Fibroblast of skin of left quadriceps (primary cell): ENCODE data around the gene DLG2.
"Not testable (repeated sequence)": the region's sequence is repeated elsewhere in the genome, so short reads cannot be mapped to it uniquely, and the experiment has no call there.

Source experiments
- DNase-seq, 2 experiments: peaks; one replicate each; pipeline ENCODE4 v3.0.0-alpha.2; 2013; ENCODE audit warnings: low read depth in 2 of 2

Gene DLG2

DNA sequence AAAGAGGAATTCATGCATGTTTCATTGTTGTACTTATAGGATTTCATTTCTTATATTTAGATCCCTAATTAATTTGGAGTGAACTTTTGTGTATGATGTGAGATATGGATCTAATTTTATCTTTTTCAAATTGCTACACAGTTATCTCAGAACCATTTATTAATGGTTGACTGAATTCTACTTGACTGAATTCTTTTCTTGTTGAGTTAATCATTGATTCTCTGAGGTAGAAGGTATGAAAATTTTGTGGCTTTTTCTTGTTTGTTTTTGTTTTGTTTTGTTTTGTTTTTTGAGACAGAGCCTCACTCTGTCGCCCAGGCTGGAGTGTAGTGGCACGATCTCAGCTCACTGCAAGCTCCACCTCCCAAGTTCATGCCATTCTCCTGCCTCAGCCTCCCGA is 286.3 kb downstream of the DLG2 start:
- DNase-seq = not testable (repeated sequence)

DNA sequence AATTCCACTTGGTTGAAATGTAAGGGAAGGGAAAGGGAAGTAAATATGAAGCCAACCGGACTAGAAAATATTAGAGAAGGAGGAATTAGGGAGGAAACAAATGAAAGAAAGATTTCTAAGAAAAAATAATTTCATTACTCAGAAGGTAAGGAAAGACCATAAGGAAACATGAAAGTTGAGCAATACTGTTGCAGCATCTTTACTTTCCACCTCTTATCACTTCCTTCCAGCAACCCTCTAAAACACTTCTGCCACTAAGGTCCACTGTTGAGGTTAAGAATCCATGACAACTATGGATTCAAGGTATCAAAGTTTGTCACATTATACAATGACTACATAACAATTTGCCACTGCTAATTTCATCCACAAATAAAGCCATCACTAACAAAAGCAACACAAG is 308.6 kb downstream of the DLG2 start:
- DNase-seq = no peak

DNA sequence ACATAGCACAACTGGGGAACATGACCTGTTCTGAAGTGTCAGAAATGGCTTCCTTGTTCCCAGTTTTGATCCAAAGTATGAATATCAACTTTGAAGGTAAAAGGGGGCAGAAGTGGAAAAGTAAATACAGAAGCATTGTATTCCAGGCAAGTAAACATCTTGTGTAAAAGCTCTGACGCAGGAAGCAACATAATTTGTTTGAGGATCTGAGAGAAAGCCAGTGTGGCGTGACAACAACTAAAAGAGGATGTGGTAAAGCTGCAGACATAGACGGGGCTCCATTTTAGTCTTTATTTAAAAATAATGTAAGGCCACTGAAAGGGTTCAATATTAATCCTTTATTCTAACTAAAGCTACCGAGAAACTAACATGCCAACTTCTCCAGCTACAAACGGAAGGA is 310.2 kb downstream of the DLG2 start:
- DNase-seq = no peak

DNA sequence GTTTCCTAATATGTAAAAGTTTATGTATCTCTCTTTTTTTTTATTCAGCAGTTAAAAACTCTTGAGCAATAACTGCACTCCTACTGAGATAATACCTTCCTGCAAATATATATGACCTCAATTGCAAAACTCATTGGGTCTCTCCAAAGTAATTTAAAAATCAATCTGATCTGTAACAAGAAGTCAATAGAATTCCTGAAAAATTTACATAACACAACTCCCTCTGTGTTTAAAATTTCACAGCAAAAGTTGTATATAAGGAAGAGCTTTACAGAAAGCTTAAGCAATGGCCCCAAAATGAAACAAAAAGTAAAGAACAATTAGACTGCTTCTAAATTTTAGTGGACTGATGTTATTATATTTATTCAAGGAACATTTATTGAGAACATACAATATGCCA is 313.4 kb downstream of the DLG2 start:
- DNase-seq = no peak

DNA sequence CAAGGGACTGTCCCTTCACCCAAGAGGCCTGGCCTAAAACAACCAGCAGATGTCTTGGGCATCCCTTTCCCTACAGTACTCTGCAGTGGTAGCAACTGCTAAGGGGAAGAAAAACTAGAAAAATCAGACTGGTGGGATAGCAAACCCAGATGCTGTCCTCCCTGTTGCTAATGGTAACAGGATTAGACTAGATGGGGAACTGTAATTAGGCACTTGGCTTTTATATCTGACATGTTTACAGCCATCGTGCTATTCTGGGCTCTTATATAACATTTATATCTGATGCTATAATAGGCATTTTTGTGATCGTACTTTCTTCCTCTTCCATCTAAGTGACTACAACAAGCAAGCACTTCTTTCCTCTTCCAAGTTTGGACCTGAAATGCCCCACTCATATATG is 316.7 kb downstream of the DLG2 start:
- no peak for DNase-seq

DNA sequence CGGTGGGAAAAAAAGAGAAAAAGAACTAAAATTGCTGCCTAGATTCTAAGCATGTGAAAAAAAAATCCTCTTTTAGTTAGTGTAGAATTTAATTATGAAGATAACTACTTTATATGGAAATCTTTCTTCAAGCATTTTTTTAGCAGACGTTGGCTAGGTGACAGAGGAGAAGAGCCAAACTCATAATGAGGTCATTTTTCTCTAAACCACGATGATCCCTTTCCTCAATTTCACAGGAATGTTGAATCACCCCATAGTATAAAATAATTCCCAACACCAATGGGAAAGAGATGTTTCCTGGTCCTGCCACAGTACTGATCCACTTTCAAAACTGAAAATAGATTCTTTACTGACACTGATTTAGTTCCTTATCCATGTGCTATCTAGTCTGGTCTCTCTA is 319.8 kb downstream of the DLG2 start:
- DNase-seq = peak; percentile 53 to 59

DNA sequence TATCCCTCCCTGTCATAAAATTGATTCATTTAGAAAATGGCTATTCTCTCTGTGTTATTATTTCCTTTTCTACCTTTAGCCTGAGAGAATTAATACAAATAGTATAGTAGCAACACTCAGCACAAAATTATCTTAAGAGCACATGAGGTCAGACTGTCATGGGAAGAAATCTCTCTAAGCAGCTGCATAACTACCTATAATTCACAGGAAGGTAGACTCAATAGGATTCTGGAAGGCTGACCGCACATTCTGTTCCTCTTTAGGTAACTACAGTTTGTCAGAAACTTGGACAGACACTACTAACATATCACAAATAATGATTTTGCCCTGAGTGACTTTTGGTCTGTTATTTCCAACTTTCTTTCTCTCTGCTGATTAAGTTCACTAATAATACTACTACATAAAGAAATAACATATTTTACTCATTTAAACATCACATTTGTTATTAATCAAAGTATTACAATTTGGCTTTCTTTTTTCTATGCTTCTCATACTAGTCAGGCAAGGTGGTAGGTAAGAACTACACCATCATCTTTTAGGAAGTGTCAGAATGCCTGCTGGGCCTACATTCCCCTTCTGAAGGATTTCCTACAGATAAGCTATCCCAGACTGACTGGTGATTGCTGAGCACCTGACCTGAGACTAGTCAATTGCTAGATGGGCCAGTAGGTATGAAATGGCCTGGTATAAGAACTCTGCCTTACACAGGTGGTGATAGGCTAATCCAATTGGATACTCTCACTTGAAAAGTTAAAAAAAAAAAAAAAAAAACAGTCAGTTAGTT is 325.1 kb downstream of the DLG2 start:
- no peak for DNase-seq

DNA sequence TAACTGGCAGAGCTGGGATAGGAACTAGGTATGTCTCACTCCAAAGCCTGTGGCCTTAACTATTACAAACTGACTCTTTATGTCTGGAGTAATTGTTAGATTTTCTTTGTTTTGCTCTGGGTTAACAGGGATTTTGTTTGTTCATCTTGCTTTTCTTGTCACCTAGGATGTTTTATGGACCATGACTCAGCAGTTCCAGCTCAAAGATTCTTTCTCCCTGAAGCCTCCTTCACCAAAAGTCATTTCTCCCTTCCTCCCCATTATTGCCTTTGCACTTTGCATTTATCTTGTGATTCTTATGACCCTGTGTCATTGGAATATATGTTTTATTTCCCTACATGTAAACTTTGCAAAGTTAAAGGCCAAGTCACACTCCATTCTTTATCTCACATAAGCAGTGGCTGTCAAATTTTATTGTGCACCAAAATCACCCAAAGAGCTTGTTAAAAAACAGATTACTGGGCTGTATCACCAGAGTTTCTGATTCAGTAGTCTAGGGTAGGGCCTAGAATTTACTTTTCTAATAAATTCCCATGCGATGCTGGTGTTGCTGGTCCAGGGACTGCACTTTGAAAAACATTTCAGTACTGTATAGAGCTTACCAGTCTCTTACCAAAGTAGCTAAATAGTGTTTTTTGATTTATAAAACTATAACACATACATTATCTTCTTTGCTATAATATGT is 327.7 kb downstream of the DLG2 start:
- peak; percentile 12 to 21 for DNase-seq

DNA sequence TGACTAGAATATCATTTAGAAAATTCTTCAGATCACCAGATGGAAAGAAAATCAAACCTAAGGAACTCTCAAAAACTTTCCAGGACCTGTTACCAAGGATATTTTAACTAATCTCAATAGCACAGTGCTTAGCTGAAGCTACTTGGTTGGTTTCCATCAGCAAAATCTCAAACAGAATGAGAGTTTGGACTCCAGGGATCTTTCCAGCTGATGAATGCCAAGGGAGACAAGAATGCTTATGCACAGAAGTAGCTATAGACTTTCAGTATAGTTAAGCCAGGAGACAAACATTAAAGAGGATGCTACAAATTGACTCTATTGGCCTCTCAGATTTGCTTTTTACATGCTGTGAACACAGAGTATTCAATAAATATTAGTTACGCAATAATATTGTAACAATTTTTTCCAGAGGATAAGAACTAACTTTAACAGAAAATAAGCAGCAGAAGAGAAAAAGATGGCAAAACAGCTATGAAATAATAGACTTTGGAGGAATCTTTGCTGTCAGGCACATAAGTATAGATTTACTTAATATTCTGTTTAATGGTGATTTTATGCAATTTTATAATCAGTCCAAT is 331.4 kb downstream of the DLG2 start:
- no peak for DNase-seq

DNA sequence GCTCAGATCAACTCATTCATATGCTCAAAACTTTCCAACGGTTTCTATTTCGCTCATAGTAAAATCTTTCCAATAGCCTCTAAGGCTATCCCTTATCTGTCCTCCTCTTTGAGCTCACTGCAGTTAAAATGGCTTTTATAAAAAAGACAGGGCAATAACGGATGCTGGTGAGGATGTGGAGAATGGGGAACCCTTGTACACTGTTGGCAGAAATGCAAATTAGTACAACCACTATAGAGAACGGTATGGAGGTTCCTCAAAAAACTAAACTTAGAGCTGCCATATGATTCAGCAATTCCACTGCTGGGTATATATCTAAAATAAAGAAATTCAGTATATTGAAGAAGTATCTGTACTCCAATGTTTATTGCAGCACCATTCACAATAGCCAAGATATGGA is 345.6 kb downstream of the DLG2 start:
- no peak for DNase-seq

DNA sequence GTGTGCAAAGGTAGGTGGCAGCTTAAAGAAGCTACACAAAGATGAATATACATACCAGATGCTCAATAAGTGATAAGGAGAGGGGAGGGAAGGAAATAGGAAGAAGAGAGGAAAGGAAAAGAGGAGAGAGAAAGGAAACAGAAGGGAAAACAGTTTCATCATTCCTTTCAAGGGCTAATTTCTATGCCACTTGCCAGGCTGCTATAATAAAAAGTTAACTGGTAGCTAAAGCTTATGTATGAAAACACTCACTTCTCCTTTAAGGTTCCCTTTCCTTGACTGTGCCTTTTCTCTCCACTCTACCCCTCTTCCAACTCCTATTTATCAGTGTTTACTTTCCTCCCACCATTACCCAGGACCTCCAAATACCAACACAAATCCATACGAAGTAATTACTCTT is 347.9 kb downstream of the DLG2 start:
- DNase-seq = no peak

DNA sequence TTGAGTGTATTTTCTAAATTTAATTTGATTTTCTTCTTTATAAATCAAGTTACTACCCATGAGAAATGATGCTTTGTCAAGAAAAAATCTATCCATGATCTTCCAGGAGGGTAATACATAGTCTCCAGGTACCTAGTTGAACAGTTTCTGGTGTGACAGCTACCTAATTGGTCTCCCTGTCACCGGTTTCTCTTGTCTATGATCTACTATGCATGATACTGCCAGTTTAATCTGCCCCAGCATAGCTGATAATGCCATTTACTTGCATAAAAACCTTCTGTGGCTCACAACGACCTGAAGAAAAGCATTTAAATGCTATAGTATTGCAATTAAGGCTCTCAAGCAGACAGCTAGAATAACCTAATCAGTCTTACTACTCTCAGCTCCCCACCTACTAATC is 349.5 kb downstream of the DLG2 start:
- no peak for DNase-seq

DNA sequence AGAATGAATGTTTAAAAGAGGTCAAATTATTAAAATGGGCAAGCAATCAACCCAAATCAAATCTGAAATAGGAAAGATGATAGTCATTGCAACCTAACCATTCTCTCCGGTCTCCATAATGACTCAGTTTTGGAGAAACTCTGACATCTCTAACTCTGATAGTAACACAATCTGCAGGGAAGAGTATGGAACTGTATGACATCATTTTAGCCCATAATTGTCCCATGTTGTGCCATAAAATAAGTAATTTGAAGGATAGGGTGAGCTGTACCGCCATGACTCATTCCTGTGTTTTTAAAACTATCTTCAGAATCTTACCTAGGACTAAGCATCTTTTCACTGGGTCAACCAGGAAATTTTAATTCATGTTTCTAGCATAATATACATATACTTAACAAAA is 350.8 kb downstream of the DLG2 start:
- DNase-seq = no peak

DNA sequence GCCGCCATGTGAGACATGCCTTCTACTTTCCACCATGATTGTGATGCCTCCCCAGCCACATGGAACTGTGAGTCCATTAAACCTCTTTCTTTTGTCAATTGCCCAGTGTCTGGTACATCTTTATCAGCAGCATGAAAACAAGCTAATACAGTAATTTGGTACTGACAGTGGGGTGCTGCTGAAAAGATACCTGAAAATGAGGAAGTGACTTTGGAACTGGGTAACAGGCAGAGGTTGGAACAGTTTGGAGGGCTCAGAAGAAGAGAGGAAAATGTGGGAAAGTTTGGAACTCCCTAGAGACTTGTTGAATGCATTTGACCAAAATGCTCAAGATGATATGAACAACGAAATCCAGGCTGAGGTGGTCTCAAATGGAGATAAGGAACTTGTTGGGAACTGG is 356.8 kb downstream of the DLG2 start:
- not testable (repeated sequence) for DNase-seq

DNA sequence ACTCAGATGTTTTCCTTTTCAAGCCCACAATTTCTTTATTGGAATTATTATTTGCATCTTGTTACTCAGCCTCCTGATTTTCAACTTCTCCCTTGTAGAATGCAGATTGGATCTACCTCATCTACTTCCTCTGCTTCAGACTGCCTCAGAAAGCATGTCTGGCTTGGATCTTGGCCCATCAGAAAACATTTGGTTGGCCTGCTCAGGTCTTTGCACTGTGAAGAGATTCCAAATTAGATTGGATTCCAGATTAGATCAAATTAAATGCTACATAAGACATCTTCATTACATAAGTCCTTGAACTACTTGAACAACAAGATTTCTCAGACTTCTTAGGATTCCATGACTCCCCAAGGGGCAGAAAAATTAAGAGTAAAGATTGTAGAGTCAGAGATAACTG is 358.0 kb downstream of the DLG2 start:
- no peak for DNase-seq

DNA sequence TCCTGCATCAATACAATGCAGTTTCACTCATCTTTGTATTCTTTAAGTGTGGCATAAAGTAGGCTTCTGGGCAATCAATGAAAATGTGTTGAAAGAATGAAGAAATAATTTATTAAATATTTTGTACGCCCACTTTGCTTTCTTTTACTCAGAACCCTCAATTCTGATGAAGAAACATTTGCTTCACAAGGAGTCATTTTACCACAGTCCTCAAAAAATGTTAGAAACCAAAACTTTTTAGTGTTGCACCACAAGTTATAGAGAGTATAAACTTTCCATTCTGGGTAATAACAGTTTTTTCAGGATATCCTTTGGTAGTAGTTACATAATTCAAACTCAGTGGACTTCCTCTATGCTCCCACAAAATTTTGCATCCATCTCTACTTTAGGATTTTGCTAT is 360.5 kb downstream of the DLG2 start:
- no peak for DNase-seq

DNA sequence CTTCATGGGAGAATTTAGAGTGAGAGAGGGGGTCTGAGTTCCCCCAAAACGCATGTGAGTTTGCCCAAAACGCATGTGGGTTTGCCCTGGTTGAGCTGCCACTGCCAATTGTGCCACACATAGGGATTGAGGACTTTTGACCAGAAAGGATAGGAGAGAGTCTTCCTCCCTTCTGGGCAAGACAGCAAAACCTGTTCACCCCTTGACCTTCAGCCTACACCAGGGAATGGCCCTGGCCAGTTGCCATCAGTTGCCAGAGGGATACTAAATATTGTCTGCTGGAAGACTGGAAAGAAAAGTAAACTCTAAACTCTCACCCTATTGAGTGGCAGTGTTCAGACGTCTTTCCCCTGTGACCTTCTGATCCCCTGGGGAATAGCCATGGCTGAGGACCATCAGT is 363.8 kb downstream of the DLG2 start:
- DNase-seq = no peak

DNA sequence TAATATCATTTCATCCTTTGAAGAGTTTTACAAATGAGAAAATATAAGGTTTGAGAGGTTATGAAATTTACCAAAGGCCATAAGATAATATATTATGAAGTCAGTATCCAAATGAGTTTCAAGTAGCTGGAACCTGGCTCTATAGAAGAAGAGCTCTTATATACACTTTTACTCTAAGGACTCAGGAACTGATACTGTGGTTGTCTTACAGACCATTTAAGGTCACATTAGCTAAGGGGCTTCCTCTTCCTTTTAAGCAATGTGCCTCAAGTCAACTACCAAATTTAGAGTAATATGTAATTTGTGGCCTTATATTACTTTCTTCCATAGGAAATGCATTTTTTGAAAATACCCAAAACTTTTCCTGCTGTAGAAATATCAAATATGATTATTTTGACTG is 369.3 kb downstream of the DLG2 start:
- DNase-seq = no peak

DNA sequence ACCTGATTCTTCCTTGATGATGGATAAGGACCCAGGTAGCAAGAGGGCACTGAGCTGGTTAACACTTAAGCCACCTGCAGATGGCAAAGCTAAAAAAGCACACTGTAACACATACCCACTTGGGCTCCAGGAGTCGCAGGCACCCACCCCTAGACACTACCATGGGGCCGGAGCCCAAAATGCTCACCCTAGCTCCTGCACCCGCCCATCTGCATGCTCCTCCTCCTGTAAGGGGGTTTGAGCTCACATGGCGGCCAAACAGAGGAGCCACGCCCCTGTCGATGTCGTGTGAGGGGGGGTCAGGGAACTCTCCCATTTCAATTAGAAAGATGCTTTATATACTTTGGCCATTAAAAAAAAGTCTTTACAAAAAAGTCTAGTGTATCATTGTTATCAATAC is 370.7 kb downstream of the DLG2 start:
- DNase-seq = no peak

DNA sequence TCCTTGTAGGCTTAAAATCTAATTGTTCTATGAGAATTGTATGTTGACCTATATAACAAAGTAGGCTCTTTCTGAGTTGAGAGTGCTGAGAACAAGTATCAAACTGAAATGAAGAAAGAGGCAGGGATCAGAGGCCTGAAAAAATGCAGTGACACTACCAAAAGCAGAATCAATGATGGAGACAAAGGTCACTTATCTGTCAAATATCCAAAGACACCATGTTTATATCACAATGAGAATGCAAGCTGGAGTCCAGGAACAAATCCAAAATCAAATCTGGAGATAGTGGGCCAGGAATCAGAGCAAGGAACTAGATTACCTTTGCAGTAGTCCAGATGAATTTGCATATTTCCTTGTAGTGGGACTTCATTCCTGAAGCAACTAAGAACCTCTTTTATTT is 377.7 kb downstream of the DLG2 start:
- no peak for DNase-seq

DNA sequence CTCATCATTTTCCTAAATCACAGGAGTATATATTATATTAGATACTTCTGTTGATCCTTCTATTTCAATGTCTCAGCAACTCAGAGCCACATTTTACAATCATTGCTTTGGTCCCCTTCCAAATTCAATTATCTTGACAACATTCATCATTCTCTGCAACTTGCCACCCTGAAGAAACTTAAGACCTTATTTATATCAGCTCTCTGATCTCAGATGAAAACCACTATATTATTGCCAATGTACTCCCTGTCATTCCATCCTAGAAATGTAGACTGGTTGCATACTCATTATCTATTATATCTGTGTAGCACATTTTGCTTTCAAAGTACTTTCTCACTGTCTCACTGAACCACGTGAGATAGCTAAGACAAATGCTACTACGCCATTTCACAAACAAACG is 379.3 kb downstream of the DLG2 start:
- no peak for DNase-seq

DNA sequence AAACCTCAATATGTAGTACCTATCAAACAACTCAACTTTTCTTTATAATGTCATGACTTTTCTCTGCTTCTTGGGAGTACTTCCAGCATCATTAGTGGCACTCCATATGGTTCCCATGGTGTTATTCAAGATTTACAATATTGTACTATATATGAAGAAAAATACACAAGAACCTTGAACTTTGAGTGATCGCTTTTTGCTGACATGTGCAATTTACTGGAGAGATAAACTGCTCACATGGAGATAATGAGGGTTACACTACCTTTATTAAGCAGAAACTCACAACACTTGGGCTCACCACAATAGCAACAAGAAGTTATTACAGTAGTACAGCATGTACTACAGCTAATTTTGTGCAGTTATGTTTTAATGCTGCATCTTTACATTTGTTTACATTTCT is 388.2 kb downstream of the DLG2 start:
- no peak for DNase-seq

DNA sequence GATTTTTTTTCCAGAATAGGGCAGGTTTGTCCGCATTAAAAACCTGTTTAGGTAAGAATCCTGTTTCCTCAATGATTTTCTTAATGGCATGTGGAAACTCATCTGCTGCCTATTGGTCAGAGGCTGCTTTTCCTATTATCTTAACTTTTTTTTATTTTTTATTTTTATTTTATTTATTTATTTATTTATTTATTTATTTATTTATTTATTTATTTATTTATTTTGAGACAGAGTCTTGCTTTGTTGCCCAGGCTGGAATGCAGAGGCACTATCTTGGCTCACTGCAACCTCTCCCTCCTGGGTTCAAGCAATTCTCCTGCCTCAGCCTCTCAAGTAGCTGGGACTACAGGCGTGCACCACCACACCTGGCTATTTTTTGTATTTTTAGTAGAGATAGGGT is 389.1 kb downstream of the DLG2 start:
- DNase-seq = not testable (repeated sequence)
